ENCODE results near the gene TNS3. TPM values are rescaled to one million over a fixed set of nuclear protein-coding genes. Genes with fewer than 3 reads are reported as not detected.

TNS3 gene
- total and polyA plus RNA-seq, 9 donors: 20.2 to 49.1 (median 29.7) TPM

GRCh38 chr7:47376991-47377616 lies 204.8 kb downstream of the TNS3 start:
- H3K36me3 ChIP-seq (ENCODE audit: control insufficient read depth, insufficient read depth, low read length): no peaks in the 10 kb centered on the region

GRCh38 chr7:47375121-47375938 lies 206.6 kb downstream of the TNS3 start:
- DNase-seq: no peak

More at GRCh38 chr7:47376991-47377616, 204.8 kb downstream of the TNS3 start:
- H3K27ac ChIP-seq (ENCODE audit: low read length): no peak overlapping the region
- H3K4me1 ChIP-seq (ENCODE audit: control insufficient read depth, insufficient read depth, low read length): peaks cover 45% of the 10 kb centered on the region
- DNase-seq: no peak
- no peaks in the 10 kb centered on the region for H3K27me3 ChIP-seq (ENCODE audit: control insufficient read depth, insufficient read depth, low read length)
- WGBS (ENCODE audit: insufficient coverage): 82% methylated on average over 5 of the region's 10 CpGs
- H3K4me3 ChIP-seq (ENCODE audit: low read length): no peak overlapping the region
- H3K9me3 ChIP-seq (replicated peaks; ENCODE audit: control insufficient read depth, low read depth, low read length): no peaks in the 10 kb centered on the region

GRCh38 chr7:47374538-47374937 lies 207.4 kb downstream of the TNS3 start:
- Histone ChIP-seq H3K4me3 (ENCODE audit: low read length) (no peak overlapping the region), H3K9me3 (replicated peaks; ENCODE audit: control insufficient read depth, low read depth, low read length) (no peaks in the 10 kb centered on the region), H3K27me3 (ENCODE audit: control insufficient read depth, insufficient read depth, low read length) (no peaks in the 10 kb centered on the region), H3K27ac (ENCODE audit: low read length) (no peak overlapping the region), H3K36me3 (ENCODE audit: control insufficient read depth, insufficient read depth, low read length) (no peaks in the 10 kb centered on the region), H3K4me1 (ENCODE audit: control insufficient read depth, insufficient read depth, low read length) (peaks cover 43% of the 10 kb centered on the region)
- WGBS (ENCODE audit: insufficient coverage): no CpG with 5 or more reads among the region's 3 CpGs
- no peak for DNase-seq

More at GRCh38 chr7:47375121-47375938, 206.6 kb downstream of the TNS3 start:
- no peaks in the 10 kb centered on the region for H3K27me3 ChIP-seq (ENCODE audit: control insufficient read depth, insufficient read depth, low read length)
- H3K9me3 ChIP-seq (replicated peaks; ENCODE audit: control insufficient read depth, low read depth, low read length): no peaks in the 10 kb centered on the region
- peaks cover 46% of the 10 kb centered on the region for H3K4me1 ChIP-seq (ENCODE audit: control insufficient read depth, insufficient read depth, low read length)
- 41% methylated on average over 5 of the region's 11 CpGs for WGBS (ENCODE audit: insufficient coverage)
- no peaks in the 10 kb centered on the region for H3K36me3 ChIP-seq (ENCODE audit: control insufficient read depth, insufficient read depth, low read length)
- no peak overlapping the region for H3K27ac ChIP-seq (ENCODE audit: low read length)
- H3K4me3 ChIP-seq (ENCODE audit: low read length): no peak overlapping the region

- 85% methylated on average over 3 of the region's 8 CpGs for WGBS (ENCODE audit: insufficient coverage)
- no peaks in the 10 kb centered on the region for H3K27me3 ChIP-seq (ENCODE audit: control insufficient read depth, insufficient read depth, low read length)
- no peaks in the 10 kb centered on the region for H3K9me3 ChIP-seq (replicated peaks; ENCODE audit: control insufficient read depth, low read depth, low read length)
- no peak for DNase-seq
- peaks cover 3% of the 10 kb centered on the region for H3K36me3 ChIP-seq (ENCODE audit: control insufficient read depth, insufficient read depth, low read length)
- H3K27ac ChIP-seq (ENCODE audit: low read length): no peak overlapping the region
- H3K4me1 ChIP-seq (ENCODE audit: control insufficient read depth, insufficient read depth, low read length): peaks cover 42% of the 10 kb centered on the region
- no peak overlapping the region for H3K4me3 ChIP-seq (ENCODE audit: low read length)
These were observed 207.9 kb downstream of the TNS3 start for GRCh38 chr7:47373871-47374451.

GRCh38 chr7:47371733-47372368 lies 210.1 kb downstream of the TNS3 start:
- Histone ChIP-seq H3K27me3 (ENCODE audit: control insufficient read depth, insufficient read depth, low read length) (no peaks in the 10 kb centered on the region), H3K27ac (ENCODE audit: low read length) (no peak overlapping the region), H3K4me3 (ENCODE audit: low read length) (no peak overlapping the region), H3K36me3 (ENCODE audit: control insufficient read depth, insufficient read depth, low read length) (peaks cover 21% of the 10 kb centered on the region), H3K4me1 (ENCODE audit: control insufficient read depth, insufficient read depth, low read length) (peaks cover 42% of the 10 kb centered on the region), H3K9me3 (replicated peaks; ENCODE audit: control insufficient read depth, low read depth, low read length) (no peaks in the 10 kb centered on the region)
- peak; percentile 56 for DNase-seq
- WGBS (ENCODE audit: insufficient coverage): 27% methylated on average over 7 of the region's 10 CpGs

GRCh38 chr7:47371317-47371716 lies 210.6 kb downstream of the TNS3 start:
- H3K27ac ChIP-seq (ENCODE audit: low read length): no peak overlapping the region
- H3K9me3 ChIP-seq (replicated peaks; ENCODE audit: control insufficient read depth, low read depth, low read length): no peaks in the 10 kb centered on the region
- no peak for DNase-seq
- no peak overlapping the region for H3K4me3 ChIP-seq (ENCODE audit: low read length)
- peaks cover 27% of the 10 kb centered on the region for H3K36me3 ChIP-seq (ENCODE audit: control insufficient read depth, insufficient read depth, low read length)
- no peaks in the 10 kb centered on the region for H3K27me3 ChIP-seq (ENCODE audit: control insufficient read depth, insufficient read depth, low read length)
- peaks cover 42% of the 10 kb centered on the region for H3K4me1 ChIP-seq (ENCODE audit: control insufficient read depth, insufficient read depth, low read length)
- WGBS (ENCODE audit: insufficient coverage): no CpG with 5 or more reads among the region's 1 CpG

DNA sequence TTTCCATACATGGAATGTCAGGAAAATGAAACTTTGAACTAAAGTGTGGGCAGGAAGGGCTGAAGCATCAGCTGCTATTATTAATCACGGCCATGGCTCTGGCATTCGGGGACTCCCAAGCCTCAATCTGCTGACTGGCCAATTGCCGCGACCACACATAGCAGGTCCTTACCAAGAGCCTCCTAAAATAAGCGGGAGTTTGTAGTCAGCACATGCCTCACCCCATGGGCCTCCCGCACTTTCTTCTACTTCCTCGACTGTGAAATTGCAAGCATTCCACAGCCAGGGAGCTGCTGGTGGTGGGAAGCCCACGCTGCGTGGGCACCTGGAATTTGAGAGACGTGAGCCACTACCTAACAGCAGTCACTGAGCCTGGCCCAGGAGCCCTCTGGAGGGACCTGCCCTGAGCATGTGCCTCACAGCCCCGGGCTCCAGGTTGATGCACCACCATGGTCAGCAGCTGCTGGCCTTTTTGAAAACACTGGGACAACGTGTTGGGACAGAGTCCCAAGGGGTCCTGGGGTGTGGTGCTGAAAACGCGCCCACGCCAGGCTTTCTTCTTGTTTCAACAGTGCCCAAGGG lies 211.4 kb downstream of the TNS3 start:
- Histone ChIP-seq H3K4me1 (ENCODE audit: control insufficient read depth, insufficient read depth, low read length) (peaks cover 38% of the 10 kb centered on the region), H3K9me3 (replicated peaks; ENCODE audit: control insufficient read depth, low read depth, low read length) (no peaks in the 10 kb centered on the region), H3K27ac (ENCODE audit: low read length) (no peak overlapping the region), H3K4me3 (ENCODE audit: low read length) (no peak overlapping the region), H3K36me3 (ENCODE audit: control insufficient read depth, insufficient read depth, low read length) (peaks cover 27% of the 10 kb centered on the region), H3K27me3 (ENCODE audit: control insufficient read depth, insufficient read depth, low read length) (no peaks in the 10 kb centered on the region)
- no peak for DNase-seq
- WGBS (ENCODE audit: insufficient coverage): 85% methylated on average over 14 of the region's 15 CpGs

GRCh38 chr7:47369736-47370135 lies 212.2 kb downstream of the TNS3 start:
- no peak overlapping the region for H3K27ac ChIP-seq (ENCODE audit: low read length)
- WGBS (ENCODE audit: insufficient coverage): 94% methylated on average over 2 of the region's 3 CpGs
- peaks cover 27% of the 10 kb centered on the region for H3K36me3 ChIP-seq (ENCODE audit: control insufficient read depth, insufficient read depth, low read length)
- no peaks in the 10 kb centered on the region for H3K9me3 ChIP-seq (replicated peaks; ENCODE audit: control insufficient read depth, low read depth, low read length)
- no peaks in the 10 kb centered on the region for H3K27me3 ChIP-seq (ENCODE audit: control insufficient read depth, insufficient read depth, low read length)
- peaks cover 32% of the 10 kb centered on the region for H3K4me1 ChIP-seq (ENCODE audit: control insufficient read depth, insufficient read depth, low read length)
- no peak overlapping the region for H3K4me3 ChIP-seq (ENCODE audit: low read length)
- DNase-seq: no peak

DNA sequence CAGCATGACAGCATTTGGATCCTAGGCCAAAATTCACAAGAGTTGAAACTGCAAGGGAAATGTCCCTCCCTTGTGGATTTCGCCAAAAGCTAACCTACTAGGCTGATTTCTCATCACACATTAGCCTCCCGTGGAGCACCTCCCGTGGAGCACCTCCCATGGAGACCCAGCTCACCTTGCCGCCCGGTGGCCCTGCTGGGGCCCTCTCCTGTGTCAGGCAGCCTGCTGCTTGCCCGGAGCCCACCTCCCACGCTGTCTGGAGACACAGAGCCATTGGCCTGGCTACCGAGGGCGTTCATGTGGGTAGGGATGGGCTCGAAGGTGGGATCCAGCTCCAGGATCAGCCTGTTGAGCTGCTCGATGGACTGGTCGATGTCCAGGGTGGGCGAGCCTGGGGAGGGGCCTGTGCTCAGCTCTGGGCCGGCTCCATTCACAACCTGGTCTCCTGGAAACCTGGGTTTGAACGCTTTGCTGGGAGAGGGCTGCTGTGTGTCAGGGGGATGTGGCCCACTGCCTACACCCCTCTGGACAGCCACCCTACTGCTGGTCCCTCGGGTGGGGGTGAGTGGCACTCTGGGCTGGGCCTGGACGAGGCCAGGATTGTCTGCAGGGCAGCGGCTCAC lies 213.6 kb downstream of the TNS3 start:
- H3K4me3 ChIP-seq (ENCODE audit: low read length): no peak overlapping the region
- WGBS (ENCODE audit: insufficient coverage): 87% methylated on average over 15 of the region's 18 CpGs
- H3K27me3 ChIP-seq (ENCODE audit: control insufficient read depth, insufficient read depth, low read length): no peaks in the 10 kb centered on the region
- DNase-seq: no peak
- H3K27ac ChIP-seq (ENCODE audit: low read length): no peak overlapping the region
- peaks cover 18% of the 10 kb centered on the region for H3K4me1 ChIP-seq (ENCODE audit: control insufficient read depth, insufficient read depth, low read length)
- no peaks in the 10 kb centered on the region for H3K9me3 ChIP-seq (replicated peaks; ENCODE audit: control insufficient read depth, low read depth, low read length)
- H3K36me3 ChIP-seq (ENCODE audit: control insufficient read depth, insufficient read depth, low read length): peaks cover 36% of the 10 kb centered on the region
